ENCODE results near the gene ME3. TPM values are rescaled to one million over a fixed set of nuclear protein-coding genes. Genes with fewer than 3 reads are reported as not detected.

ME3 gene
- 6.5 and 9.7 TPM in 2 replicates for total RNA-seq (ENCODE audit: low replicate concordance)
- long read RNA-seq, partial matches to known transcripts = 0 of 1 reads
- long read RNA-seq, other reads (novel, unspliced or antisense) = 0 of 1 reads

- peaks cover 55% of the 10 kb centered on the region for H3K27me3 Mint-ChIP-seq
- peaks cover 4% of the 10 kb centered on the region for H3K36me3 Mint-ChIP-seq
- peaks cover 14% of the 10 kb centered on the region for H3K4me1 Mint-ChIP-seq (ENCODE audit: unreplicated experiment)
- H3K4me3 Mint-ChIP-seq = peak within 1 kb of the TSS; percentile 84
- DNase-seq (ENCODE audit: extremely low spot score, unreplicated experiment) = peak; percentile 74
- peak within 1 kb of the TSS; percentile 68 for H3K27ac Mint-ChIP-seq
- TF ChIP-seq CTCF (conservative IDR thresholded peaks at IDR 0.05) = no peak
- no peaks in the 10 kb centered on the region for H3K9me3 Mint-ChIP-seq
Observed at GRCh38 chr11:86672007-86672621, at the start of gene ME3. TSS of gene ME3 (minus strand) at chr11:86672616.

GRCh38 chr11:86722006-86722405, 49.6 kb upstream of the ME3 start:
- no peak overlapping the region for H3K4me3 Mint-ChIP-seq
- no peak overlapping the region for H3K27ac Mint-ChIP-seq
- H3K36me3 Mint-ChIP-seq = no peaks in the 10 kb centered on the region
- H3K9me3 Mint-ChIP-seq = no peaks in the 10 kb centered on the region
- H3K4me1 Mint-ChIP-seq (ENCODE audit: unreplicated experiment) = peaks cover 14% of the 10 kb centered on the region
- no peak for DNase-seq (ENCODE audit: extremely low spot score, unreplicated experiment)
- no peak for TF ChIP-seq CTCF (conservative IDR thresholded peaks at IDR 0.05)
- no peaks in the 10 kb centered on the region for H3K27me3 Mint-ChIP-seq

DNA sequence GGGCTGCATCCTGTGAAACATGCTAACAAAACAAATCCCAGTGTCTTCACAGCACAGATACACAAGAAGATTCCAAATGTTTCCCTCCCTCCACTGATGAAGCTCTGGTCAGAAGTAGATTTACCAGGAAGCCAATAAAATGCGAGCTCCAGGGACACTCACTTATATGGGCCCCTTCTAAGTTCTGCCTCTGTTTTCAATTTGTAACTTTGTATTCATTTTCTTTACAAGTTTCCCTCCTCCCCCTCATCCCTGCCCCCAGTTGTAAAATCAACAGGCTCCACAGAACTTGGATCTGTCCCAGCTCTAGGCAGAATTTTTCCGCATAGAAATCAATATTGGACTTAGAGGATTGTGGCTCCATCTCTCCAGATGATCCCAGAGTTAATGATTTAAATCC, 48.1 kb upstream of the ME3 start:
- H3K4me3 Mint-ChIP-seq = no peak overlapping the region
- TF ChIP-seq CTCF (conservative IDR thresholded peaks at IDR 0.05) = no peak
- no peaks in the 10 kb centered on the region for H3K9me3 Mint-ChIP-seq
- no peaks in the 10 kb centered on the region for H3K36me3 Mint-ChIP-seq
- no peak overlapping the region for H3K27ac Mint-ChIP-seq
- H3K27me3 Mint-ChIP-seq = no peaks in the 10 kb centered on the region
- H3K4me1 Mint-ChIP-seq (ENCODE audit: unreplicated experiment) = peaks cover 14% of the 10 kb centered on the region
- DNase-seq (ENCODE audit: extremely low spot score, unreplicated experiment) = no peak

- no peaks in the 10 kb centered on the region for H3K9me3 Mint-ChIP-seq
- no peaks in the 10 kb centered on the region for H3K36me3 Mint-ChIP-seq
- peaks cover 14% of the 10 kb centered on the region for H3K4me1 Mint-ChIP-seq (ENCODE audit: unreplicated experiment)
- peak overlapping the region; percentile 55 for H3K27ac Mint-ChIP-seq
- H3K4me3 Mint-ChIP-seq = peak overlapping the region; percentile 65
- TF ChIP-seq CTCF (conservative IDR thresholded peaks at IDR 0.05) = no peak
- no peaks in the 10 kb centered on the region for H3K27me3 Mint-ChIP-seq
- no peak for DNase-seq (ENCODE audit: extremely low spot score, unreplicated experiment)
Observed at GRCh38 chr11:86719781-86720463, 47.5 kb upstream of the ME3 start.

- Mint-ChIP-seq H3K27ac (peak overlapping the region; percentile 88), H3K4me1 (ENCODE audit: unreplicated experiment) (peaks cover 14% of the 10 kb centered on the region), H3K9me3 (peaks cover 4% of the 10 kb centered on the region), H3K4me3 (no peak overlapping the region), H3K36me3 (no peaks in the 10 kb centered on the region), H3K27me3 (no peaks in the 10 kb centered on the region)
- DNase-seq (ENCODE audit: extremely low spot score, unreplicated experiment) = no peak
- TF ChIP-seq CTCF (conservative IDR thresholded peaks at IDR 0.05) = no peak
Observed at GRCh38 chr11:86718999-86719398, 46.6 kb upstream of the ME3 start.

Measured in type B pancreatic cell (in vitro differentiated cells).